DMS53 (cell line): Measurements from ENCODE around the gene SUZ12.
"Not testable (repeated sequence)": the region's sequence is repeated elsewhere in the genome, so short reads cannot be mapped to it uniquely, and the experiment has no call there.

Experiments used
- DNase-seq: peaks from one replicate; lab custom pipeline; 2025; lab: John Stamatoyannopoulos, UW

Gene SUZ12

DNA sequence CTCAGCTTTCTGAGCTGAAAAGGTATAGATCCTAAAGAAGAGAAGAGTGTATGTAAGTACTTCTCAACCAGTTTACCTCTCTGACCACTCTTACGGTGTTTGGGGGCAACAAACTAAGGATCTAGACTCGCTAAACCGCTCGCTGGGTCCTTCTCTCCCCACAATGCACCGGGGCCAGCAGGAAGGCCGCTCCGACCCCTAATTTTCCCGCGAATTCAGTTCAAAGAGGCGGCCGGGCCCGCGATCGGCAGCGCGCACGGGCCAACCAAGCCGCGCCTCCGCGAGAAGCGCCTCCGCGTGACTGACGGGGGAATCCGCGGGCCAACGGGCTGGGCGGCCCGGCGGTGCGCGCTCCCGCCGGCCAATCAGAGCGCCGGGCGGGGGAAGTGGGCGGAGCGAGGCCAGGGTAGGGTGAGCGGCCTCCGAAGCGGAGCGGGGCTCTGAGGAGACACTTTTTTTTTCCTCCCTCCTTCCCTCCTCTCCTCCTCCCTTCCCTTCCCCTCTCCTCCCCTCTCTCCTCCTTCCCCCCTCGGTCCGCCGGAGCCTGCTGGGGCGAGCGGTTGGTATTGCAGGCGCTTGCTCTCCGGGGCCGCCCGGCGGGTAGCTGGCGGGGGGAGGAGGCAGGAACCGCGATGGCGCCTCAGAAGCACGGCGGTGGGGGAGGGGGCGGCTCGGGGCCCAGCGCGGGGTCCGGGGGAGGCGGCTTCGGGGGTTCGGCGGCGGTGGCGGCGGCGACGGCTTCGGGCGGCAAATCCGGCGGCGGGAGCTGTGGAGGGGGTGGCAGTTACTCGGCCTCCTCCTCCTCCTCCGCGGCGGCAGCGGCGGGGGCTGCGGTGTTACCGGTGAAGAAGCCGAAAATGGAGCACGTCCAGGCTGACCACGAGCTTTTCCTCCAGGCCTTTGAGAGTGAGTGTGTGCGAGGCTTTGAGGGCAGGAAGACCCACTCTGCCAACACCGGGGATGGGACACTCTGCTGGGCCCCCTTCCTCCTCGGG lies at the start of gene SUZ12:
TSS of gene SUZ12 (plus strand) at position 393 of the 995 bp plus-strand sequence. CDS start at position 633, 240 bp downstream.
- DNase-seq: peak; percentile 86

- DNase-seq: no peak
These were observed 48.7 kb upstream of the SUZ12 start for GRCh38 chr17:31888124-31888523.

DNA sequence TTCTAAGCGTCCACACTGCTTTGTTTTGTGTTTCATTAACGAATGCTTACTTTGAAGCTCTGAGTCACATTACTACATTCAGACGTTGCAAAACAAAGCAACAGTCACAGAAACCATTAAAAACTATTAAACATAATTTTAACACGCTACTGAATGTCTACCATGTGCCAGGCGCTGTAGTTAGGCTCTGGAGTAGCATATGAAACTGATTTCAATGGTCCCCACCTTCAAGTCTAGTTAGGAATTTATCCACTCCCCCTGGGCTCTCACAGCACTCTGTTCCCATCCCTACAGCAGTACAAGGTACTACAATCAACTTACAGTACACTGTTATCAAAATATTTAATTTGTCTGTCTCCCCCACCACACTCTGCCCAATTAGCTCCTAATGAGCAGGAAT lies 35.9 kb upstream of the SUZ12 start:
- DNase-seq: peak; percentile 18

GRCh38 chr17:31902693-31903092 lies 34.1 kb upstream of the SUZ12 start:
- DNase-seq: no peak

- DNase-seq: no peak
These were observed 33.4 kb upstream of the SUZ12 start for GRCh38 chr17:31903401-31903800.

- no peak for DNase-seq
These were observed 29.4 kb upstream of the SUZ12 start for GRCh38 chr17:31907342-31907962.

DNA sequence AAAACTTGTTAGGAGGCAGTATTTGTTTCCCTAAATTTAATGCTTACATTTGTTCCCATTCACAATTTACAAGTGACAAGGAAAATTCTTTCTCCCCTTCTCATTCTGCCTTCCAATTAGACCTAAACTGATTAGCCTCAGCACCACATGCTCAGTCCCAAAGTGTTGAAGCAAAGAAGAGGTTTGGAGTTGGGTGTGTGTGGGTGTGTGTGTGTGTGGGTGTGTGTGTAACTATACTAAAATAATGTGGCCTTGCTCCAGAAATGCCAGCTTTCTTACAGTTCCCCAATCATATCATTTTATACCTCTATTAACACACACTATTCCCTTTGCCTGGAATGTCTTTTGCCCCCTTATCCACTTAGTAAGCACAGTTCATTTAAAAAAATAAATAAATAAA lies 28.4 kb upstream of the SUZ12 start:
- DNase-seq: no peak

GRCh38 chr17:31912705-31913104 lies 24.1 kb upstream of the SUZ12 start:
- peak; percentile 31 for DNase-seq

DNA sequence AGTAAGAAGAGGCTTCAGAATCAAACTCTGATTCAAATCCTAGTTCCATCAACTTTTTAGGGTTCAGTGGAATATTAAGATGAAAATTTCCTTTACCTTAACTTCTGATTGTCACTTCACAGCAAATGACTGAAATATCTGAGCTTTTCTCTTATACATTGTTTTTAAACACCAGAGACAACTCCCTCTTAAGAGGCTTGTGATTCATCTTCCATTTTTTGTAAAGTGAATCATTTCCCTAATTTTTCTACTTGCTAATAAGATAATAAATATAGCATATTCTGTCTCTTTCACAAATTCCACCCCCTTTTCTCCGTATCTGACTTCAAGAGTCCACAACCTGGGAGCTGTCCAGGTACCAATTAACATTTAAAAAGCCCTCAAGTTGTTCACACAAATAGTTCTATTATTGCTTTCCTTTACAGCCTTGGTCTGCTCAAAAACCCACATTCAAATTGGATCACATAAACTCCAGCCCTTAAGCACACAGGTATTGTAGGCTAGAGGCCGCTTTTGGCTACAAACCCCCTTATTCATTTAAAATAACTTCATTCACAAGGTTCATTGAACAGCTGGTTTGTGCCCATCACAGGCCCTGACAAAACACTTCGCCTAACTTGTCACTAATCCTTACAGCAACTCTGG lies 21.2 kb upstream of the SUZ12 start:
- DNase-seq: no peak

- DNase-seq: no peak
These were observed 20.2 kb upstream of the SUZ12 start for GRCh38 chr17:31916491-31917064.

DNA sequence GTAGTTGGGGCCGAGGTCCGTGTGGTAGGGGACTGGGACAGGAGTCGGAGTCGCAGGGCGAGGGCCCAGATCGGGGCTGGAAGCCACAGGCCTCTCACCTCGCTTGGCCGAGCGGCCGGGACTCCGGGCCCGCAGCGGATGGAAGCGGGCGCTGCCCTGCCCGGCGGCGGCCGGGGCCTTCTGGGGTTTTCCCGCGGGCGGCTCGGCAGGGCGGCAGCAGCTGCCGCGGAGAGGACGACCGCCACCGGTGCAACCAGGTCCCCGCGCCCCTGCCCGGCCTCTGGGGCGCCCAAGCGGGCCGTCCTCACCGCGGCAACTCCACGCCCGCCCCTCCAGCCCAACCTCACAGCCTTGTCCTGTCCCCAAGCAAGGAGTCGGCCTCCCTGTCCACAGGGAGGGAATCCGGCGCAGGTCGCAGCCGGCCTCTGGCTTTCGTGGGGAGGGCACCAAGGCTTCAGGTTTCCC lies 19.7 kb upstream of the SUZ12 start:
- DNase-seq: peak; percentile 27

- not testable (repeated sequence) for DNase-seq
These were observed 19.1 kb upstream of the SUZ12 start for GRCh38 chr17:31917721-31918120.

DNA sequence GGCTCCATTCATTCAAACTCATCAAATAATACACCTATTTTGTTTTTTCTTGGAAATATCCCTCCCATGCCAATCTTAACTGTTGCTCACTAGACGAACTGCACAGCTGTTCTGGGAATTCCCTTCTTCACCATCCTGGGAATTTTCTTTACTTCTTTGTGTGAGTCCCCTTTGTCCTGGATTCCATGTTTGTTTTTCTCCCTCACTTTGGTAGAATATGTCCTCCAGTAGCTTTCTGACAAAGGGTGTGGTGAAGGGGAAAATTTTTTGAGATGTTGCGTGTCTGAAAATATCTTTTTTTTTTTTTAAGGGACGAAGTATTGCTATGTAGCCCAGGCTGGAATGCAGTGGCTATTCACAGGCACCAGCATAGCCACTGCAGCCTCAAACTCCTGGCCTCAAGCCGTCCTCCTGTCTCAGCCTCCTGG lies 18.1 kb upstream of the SUZ12 start:
- no peak for DNase-seq

GRCh38 chr17:31919802-31920525 lies 16.8 kb upstream of the SUZ12 start:
- no peak for DNase-seq

GRCh38 chr17:31926100-31926729 lies 10.6 kb upstream of the SUZ12 start:
- DNase-seq: no peak

DNA sequence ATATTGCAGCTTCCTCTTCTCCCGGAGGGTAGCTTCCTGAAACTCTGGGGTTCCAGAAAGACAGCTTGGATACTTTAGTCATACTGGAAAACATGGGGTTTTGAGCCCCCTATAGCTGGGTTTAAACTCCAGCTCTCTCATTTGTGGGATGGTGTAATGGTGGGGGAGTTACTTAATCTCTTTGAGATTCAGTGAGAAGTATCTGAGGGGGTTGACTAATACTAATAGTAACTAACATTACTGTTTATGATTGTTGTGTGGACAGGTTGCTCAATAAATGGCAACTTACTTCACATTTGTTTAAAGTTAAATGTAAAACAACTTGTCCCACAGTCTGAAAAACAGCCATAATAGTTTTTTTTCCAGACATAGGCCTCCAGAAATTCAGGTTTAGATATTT lies 5.1 kb upstream of the SUZ12 start:
- DNase-seq: no peak

GRCh38 chr17:31935512-31935911 lies 1.3 kb upstream of the SUZ12 start:
- no peak for DNase-seq

- DNase-seq: not testable (repeated sequence)
These were observed 1.3 kb downstream of the SUZ12 start for GRCh38 chr17:31937926-31938641.

DNA sequence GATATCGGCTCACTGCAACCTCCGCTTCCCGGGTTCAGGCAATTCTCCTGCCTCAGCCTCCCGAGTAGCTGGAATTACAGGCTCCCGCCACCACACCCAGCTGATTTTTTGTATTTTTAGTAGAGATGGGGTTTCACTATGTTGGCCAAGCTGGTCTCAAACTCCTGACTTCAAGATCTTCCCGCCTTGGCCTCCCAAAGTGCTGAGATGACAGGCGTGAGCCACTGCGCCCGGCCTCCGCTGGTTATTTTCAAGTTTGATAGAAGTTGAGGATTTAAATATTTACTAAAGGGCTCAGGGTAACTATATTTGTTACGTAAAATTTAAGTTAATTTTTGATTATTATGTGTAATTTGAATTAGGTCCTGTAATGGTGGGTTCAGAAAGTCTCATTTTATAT lies 5.1 kb downstream of the SUZ12 start:
- not testable (repeated sequence) for DNase-seq

DNA sequence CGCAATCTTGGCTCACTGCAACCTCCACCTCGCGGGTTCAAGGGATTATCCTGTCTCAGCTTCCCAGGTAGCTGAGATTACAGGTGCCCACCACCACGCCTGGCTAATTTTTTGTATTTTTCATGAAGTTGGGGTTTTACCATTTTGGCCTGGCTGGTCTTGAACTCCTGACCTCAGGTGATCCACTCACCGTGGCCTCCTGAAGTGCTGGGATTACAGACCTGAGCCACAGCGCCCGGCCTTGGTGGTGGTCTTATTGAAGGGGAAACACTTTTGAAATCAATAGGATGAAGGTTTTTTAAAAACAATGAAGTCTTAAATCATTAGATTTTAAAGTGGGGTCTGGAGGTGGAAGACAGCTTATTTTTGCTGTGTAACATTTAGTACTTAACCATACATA lies 5.6 kb downstream of the SUZ12 start:
- not testable (repeated sequence) for DNase-seq
